GM12801 (cell line): ENCODE results near the gene SMIM3.

ENCODE experiments used
- CTCF ChIP-seq: IDR thresholded peaks from one replicate; pipeline ENCODE4 v1.5.1; 2011; ENCODE audit warnings: control low read depth; ENCODE audit not compliant: insufficient read length; ENCODE audit errors: extremely low read depth

SMIM3 gene

DNA sequence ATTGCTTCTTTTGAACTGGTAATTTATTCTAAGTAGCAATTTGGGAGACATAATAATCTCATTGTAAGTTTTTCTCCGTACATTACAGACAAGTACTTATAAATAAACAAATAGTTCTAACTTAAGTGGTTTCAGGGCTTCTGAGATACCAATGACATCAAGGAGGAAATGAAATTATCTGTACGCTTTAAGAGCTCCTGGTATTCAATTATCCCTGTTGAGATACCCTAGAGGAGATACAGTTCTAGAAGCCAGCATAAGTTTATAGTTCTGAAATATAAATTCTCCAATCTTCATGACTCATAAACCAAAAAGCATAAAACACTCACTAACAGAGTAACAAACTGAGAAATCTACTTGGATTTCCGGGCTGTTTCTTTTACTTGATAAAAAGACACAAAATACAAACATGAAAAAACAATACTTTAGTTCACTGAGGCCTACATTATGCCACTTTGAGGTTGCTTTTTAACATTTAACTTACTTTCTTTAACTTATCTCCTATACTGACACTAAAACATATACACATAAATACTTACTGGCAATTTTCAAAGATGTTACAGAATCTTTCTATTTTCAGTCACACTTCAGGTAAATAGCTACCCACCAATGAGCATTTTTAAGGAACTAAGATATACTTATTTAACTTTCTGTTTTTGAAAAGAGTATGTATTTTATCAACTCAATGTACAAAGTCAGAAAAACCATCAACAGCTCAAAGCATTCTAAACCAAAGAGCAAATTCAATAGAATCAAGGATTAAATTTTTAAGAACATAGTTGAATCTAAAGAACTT lies 27.3 kb upstream of the SMIM3 start:
- no peak for TF ChIP-seq CTCF

- TF ChIP-seq CTCF, result no peak
Observed at GRCh38 chr5:150753463-150753862, 25.1 kb upstream of the SMIM3 start.

- TF ChIP-seq CTCF, result no peak
Observed at GRCh38 chr5:150753863-150754262, 24.7 kb upstream of the SMIM3 start.

DNA sequence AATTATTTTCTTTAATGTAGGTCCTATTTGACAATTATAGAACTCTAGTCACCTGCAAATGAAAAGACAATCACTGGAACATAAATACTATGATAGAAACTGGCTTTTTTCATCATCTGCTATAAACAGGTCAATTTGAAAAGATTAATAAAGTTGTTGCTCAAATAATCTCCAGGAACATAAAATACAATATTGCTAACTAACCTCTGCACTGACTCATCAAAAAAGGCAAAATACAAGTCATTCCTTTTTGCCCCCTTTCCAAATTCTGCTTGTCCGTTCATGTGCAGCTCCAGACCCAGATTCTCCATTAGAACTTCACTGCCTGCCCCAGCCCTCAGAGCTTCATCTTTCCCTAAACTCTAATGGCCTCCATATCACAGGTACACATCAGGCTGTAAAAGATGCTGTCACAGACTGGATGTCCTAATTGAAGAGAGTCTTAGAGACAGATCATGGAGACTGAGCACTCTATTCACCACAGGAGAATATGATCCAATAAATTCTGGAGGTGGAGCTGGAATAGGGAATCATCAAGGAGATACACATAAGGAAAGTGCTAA lies 21.4 kb upstream of the SMIM3 start:
- TF ChIP-seq CTCF, result no peak

DNA sequence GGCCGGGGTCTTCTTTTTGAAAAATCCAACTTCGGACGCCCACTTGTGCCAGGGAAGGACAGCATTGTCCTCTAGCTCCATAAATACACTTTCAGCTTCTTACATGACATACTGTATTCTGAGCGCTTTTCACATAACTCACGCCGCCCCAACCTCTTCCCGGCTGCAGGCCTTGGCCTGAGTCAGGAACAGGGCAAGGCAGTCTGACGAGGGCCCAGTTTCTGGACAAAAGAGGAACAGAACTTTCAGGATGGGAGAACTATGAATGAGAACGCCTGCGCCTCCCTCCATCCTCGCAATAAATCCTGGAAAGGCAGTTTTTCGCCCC lies 20.4 kb upstream of the SMIM3 start:
- no peak for TF ChIP-seq CTCF

- TF ChIP-seq CTCF, result no peak
Observed at GRCh38 chr5:150758531-150759333, 19.8 kb upstream of the SMIM3 start, which contains the start of gene DCTN4. Gene DCTN4, minus strand, starts transcription at chr5:150759017. Its CDS starts 24 bp downstream, at chr5:150758993.

- no peak for TF ChIP-seq CTCF
Observed at GRCh38 chr5:150759334-150759583, 19.3 kb upstream of the SMIM3 start.
